NCI-H1092 treated with DMSO at 0.1 percent for 48 hours (cell line): Measurements from ENCODE around the gene DNAH17.

ENCODE experiments used
- DNase-seq: peaks from one replicate; lab custom pipeline; 2025; lab: John Stamatoyannopoulos, UW

Gene DNAH17

GRCh38 chr17:78605886-78606285 is 28.7 kb upstream of the DNAH17 start:
- DNase-seq: no peak

DNA sequence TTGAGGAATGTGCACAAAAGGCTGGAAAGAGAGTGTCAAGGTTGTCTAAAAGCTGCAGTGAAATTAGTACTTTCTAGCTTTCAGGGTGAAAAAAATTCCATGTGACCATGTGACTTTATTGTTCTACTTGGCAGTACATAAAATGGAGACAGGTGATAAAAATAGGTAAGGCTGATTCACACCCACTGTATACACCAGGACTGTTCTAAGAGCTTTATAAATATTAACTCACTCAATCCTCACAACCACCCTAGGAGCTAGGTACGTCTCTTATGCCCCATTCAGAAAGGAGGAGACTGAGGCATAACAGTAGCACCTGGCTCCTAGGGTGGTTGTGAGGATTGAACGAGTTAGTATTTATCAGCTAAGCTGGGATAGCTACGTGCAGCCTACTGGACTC is 28.2 kb upstream of the DNAH17 start:
- no peak for DNase-seq

DNA sequence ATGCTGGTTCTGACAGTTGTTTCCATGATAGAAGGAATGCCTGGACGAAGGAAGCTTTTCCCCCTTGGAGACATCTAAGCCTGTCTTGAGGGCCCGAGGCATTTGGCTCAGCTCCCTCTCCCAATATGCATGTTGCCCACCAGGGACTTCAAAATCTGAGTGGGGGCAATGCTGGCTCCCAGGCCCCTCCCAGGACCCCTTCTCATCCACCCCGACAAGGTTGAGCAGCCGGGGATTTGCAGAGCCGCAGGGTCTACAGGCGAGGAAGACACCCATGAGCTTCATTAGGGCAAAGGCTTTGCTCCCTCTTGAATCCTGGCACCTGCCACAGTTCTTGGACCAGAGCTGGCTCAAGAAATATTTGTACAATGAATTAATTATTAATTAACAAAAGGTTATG is 25.1 kb upstream of the DNAH17 start:
- no peak for DNase-seq

DNA sequence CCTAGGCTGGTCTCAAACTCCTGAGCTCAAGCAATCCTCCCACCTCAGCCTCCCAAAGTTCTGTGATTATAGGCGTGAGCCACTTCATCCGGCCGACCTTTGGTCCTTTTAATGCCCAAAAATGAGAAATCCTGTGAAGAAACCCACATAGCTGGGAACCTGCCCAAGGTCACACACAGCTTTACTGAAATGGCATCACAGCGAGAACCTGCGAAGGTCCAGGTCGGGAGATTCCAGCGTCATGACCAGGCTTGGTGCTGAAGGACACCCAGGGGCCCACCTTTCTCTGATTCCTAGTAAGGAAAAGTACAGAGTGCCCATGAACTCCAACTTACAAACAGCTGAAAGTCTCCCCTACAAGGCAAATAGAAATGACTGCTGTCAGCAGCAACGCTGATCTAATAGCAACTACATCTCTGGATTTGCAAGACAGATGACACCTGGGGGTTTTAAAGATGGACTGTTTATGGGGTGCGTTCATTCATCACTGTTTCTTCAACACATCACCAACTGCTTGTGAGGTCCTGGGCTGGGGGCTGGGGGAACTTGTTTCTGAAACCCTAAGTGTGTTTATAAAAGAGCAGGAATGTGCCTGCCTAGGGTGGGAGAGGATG is 24.5 kb upstream of the DNAH17 start:
- no peak for DNase-seq

DNA sequence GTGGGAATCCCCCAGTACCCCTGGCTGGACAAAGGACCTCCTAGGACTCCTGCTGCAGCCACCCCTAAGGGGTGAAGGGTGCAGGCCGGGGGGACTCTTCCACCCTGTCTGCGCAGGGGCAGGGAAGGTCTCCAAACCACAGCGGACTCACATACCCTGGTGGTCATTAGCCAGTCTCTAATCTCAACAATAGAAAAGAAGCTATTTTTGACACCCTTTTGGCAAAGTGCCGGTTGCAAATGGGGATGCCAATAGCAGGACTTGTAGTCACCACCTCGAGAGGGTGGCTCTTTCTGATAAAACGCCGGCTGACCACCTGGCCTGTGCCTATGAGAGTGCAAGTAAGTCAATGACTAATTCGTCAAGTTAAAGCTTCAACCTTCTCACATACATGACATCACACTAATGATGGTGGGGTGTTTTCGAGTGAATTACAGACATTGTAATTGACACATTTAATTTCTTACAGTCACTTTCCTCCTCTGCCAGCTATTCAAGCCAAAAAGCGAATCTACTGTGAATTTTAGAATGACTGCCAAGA is 23.1 kb upstream of the DNAH17 start:
- no peak for DNase-seq

DNA sequence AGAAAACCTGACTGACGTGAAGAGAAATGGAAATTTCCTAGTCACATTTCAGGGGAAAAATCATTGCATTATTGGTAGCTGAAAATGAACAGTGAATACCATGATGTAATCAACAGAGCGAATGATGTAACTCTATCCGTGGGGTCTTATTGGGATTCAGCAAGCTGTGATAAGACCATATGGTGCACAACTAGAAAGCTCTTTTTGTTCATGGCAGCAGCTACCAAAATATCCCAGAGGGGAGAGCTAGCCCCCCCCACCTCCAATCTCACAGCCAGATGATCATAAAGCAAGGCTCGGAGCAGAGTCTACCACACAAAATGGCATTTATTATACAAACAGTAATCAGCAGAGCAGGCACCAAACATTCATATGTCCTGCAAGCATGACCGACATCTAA is 22.2 kb upstream of the DNAH17 start:
- no peak for DNase-seq

DNA sequence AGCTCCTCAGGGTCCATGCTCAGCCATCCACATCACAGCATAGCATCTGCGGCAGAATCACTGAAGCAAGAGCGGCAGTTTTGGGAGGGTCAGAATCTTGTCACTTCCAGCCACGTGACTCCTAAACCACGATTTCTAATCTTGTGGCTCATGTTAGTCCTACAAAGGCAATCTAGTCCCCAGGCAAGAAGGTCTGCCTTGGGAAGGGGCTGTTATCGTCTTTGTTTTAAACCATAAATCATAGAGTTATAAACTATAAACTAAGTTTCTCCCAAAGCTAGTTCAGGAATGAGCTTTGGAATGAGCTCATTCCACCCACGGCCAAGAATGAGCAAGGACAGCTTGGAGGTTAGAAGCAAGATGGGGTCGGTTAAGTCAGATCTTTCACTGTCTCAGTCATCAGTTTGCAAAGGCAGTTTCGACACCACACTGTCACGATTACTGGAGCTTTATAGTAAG is 20.8 kb upstream of the DNAH17 start:
- no peak for DNase-seq

DNA sequence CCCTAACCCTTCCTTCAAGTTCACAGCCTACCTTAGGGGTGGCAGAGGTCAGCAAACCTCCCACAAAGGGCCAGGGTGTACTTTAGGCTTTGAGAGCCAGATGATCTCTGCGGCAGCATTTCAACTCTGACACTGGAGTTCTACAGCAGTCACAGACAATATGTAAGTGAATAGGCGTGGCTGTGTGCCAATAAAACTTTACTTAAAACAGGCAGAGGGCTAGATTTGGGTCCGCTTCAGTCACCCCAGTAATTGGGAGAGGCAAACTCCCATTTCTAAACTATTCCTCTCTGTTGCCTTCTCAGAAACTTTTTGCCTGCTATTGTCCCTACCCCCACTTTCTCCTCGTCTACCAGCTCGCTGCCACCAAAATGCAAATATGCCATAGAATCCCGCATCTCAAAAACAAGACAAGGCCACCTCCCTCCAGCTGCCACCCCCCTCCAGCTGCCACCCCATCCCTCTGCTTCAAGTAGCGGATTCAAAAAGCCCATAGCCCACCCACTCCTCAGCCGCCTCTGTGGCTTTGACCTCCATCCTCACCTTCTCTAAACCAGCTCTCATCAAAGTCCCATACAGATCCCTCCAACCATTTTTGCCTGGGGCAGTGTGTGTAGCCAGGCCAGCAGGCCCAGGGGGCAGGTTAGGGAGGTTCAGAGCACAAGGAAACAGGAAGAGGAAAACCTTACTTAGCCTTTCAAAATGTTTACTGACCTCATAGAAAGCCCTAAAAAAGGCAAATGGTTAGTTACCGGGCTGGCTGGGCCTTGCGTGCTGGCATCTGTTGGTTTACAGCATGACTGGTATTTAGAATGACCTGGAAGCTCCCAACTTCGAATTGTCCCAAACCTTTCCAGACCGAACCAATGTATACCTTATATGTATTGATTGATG is 19.9 kb upstream of the DNAH17 start:
- no peak for DNase-seq

GRCh38 chr17:78595135-78595810 is 18.1 kb upstream of the DNAH17 start:
- DNase-seq: no peak

- no peak for DNase-seq
Observed at GRCh38 chr17:78592991-78593329, 15.8 kb upstream of the DNAH17 start.

DNA sequence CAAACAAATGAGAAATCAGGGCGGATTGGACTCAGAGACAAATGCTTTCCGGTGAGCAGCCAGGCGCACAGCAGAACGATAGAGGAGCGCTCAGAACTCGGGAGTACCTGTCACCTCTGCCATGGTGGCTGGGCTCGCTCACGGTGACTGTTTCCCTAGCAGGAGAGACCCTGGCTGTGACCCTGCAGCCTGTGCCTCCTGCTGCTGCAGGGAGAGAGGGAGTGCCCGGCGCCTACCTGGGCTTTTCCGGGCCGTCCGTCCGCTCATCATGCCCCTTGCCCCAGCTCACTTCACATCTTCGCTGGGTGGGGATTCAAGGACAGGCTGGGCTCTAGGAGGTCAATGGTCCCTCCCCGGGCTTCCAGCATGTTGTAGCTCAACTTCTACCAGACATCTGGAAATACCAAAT is 14.1 kb upstream of the DNAH17 start:
- DNase-seq: no peak

GRCh38 chr17:78589885-78590284 is 12.7 kb upstream of the DNAH17 start:
- no peak for DNase-seq

DNA sequence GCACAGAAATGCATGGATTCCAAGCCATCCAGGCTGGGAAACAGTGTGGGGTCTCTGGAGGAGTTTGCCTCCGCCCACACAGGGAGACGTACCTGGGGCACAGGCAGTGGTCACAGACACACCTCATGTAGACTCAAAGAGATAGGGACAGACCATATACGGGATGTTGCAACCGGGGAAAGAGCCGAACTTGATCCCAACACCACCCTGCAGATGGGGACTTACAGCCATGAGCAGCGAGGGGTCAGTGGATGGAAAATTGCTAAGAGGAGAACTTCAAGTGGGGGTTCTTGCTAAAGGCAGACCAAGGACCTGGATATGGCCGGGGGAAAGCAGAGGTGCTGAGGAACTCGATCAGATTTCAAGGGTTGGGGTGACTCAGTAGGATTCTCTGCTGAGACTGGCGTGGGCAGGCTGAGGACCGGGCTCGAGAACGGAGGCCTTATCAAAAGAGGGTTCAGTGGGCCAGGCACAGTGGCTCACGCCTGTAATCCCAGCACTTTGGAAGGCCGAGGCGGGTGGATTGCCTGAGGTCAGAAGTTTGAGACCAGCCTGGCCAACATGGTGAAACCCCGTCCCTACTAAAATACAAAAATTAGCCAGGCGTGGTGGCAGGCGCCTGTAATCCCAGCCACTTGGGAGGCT is 12.0 kb upstream of the DNAH17 start:
- no peak for DNase-seq

DNA sequence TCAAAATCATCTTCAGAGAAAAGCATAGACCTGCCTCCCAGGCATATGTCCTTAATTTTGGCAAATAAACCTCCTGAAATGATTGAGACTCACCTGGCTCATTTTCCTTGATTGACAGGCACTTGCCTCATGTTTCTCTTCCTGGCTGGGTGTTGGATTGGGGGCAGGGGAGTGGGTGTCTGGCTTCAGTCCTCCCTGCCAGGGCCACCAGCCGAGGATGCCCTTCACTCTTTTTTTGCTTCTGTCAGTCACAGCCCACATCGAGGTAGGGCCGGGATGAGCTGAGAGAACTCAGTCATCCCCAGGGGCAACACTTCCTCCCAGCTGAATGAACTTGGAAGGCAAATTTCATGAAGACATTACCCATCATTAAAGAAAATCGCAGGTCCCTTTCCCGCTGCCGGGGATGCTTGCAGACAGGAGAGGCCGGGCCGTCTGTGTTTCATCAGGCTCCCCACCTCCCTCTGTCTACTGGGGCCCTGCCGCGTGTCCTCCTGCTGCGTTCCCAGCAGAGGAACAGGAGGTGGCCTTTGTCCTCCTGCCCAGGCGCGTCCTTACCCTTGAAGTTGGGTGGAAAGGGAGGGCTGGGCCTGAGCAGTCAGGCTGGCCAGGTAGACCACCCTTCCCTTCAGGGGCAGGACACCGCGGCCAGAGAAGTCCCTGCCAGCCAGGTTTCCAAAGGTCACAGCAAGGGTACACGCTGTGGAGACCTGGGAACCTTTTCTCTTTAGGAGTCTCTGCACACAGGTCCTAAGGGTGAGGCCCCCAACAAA is 11.2 kb upstream of the DNAH17 start:
- no peak for DNase-seq

DNA sequence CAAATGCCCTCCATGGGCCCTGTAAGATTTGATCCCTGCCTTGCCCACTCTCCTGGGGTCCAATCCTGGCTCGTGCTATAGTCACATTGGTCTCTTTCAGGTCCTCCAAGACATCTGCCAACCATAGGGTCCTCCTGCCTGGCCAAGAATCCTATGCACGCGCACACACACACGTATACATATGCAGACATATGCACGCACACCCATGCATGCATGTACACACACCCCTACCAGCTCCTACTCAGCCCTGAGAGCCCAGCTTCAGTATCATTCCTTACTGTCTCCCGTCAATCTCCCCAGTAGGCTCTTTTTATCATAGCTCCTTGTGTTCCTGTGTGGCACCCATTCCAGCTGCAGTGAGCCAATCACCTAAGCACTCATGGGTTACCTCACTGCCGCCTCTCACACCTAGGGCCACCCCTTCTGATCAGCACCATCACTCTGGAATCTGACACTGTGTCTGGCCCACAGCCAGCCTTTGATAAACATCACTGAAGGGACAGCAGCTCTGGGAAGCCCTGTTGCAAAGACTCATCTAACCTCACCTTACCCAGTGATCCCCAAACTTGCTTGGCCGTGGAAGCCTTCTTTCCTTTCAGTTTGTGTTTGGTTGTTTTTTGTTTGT is 7.9 kb upstream of the DNAH17 start:
- no peak for DNase-seq

DNA sequence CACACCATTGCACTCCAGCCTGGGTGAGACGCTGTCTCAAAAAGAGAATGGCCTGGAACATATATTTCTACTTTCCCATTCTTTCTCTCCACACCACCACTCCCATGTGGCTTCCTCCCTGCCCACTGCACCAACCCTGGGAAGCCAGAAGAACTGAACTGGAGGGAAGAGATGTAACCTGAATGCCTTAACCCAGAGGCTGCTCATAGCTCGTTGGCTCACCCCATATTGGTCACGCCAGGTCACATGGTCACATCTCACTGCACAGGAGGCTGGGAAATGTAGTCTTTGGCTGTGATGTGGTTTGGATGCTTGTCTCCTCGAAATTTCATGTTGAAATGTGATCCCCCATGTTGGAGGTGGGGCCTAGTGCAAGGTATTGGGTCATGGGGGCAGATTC is 5.9 kb upstream of the DNAH17 start:
- DNase-seq: no peak

GRCh38 chr17:78581304-78581703 is 4.1 kb upstream of the DNAH17 start:
- DNase-seq: no peak

DNA sequence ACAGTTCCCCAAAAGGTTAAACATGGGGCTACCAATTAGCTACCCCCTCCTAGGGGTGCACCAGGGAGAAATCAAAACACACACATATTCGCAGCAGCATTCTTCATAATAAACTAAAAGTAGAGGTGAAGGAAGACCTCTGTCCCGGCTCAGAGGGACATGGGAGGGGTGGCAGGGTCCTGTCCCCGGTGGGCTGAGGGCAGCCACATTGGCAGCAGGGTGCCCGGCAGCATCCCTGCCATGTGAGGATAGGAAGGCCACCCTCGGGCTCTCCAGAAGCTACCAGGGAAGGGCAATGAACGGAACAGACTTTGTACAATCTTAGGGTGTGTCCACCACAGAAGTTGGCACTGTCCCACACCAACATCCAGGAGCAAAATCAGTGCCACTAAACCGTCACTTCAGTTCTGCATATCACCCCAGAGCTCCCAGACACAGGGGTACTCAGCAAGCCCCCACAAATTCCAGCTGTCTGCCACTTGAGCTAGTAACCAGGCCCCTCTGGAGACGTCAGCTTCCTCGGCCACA is 3.1 kb upstream of the DNAH17 start:
- DNase-seq: no peak

DNA sequence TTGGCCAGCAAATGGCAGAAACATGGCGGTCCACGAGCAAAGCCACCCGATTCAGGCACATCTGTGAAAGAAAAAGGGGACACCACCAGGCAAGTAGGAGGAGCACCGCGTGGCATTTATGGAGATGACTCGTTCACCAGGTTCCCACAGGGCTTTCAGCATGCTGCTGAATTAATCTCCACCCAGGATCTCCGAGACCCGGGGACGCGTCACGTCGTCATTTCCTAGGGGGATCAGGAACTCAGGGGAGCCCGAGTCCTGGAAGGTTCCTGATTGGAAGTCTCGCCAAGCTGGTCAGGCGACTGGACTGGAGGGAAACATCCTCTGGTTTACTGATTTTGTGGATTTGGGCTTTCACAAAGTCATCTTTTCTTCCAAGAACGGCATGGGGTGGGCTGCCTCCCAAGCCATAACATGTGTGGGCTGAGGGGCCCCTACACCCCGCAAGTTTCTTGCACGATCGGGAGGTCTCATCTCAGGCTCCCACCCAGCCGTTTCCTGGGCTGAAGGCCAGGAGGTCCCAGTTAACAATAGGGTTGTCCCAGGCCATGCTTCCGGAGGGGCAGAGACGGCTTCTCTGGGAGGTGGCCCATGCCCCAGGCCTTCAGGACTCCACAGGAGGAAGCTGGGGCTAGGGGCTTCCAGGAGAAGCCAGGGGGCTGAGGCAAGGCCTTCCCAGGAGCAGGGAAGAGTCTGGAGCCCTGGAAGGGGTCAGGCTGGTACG is 645 bp downstream of the DNAH17 start:
- DNase-seq: no peak

GRCh38 chr17:78575899-78576298 is 1.3 kb downstream of the DNAH17 start:
- DNase-seq: no peak
